OCI-LY3 (cell line): Measurements from ENCODE around the gene CEP85L.

Experiments
- CTCF ChIP-seq: fragments of 200-600, 300-600 bp; sonication (generic); IDR thresholded peaks from 2 replicates; pipeline ENCODE4 v1.5.1; 2014; ENCODE audit warnings: antibody characterized with exemption, low read length, low read depth
- EZH2phosphoT487 ChIP-seq: fragments of 200-600 bp; shearing (Covaris generic); IDR thresholded peaks from 2 replicates; pipeline ENCODE4 v1.6.1; 2018; ENCODE audit warnings: antibody characterized with exemption, mixed run types, low read depth

GRCh38 chr6:118594877-118595276 is 56.5 kb downstream of the CEP85L start:
- TF ChIP-seq CTCF (no peak), EZH2phosphoT487 (no peak)
